Skin epidermis (tissue), 12 donors: Measurements from ENCODE around the gene RIN3.

ENCODE experiments used
- H3K27ac ChIP-seq, 21 experiments: fragments of 200-600 bp; sonication (generic) in 11 of 21; one replicate each; pipeline ENCODE4 v1.5.0; 2020; ENCODE audit warnings: mild to moderate bottlenecking in 3 of 21, inconsistent platforms in 2 of 21, moderate library complexity in 2 of 21
- H3K4me3 ChIP-seq, 7 experiments: fragments of 200-600 bp; sonication (generic) in 2 of 7; one replicate each; pipeline ENCODE4 v1.5.0; 2020; ENCODE audit warnings: inconsistent platforms in 2 of 7, mild to moderate bottlenecking in 2 of 7, moderate library complexity in 1 of 7

The RIN3 gene

DNA sequence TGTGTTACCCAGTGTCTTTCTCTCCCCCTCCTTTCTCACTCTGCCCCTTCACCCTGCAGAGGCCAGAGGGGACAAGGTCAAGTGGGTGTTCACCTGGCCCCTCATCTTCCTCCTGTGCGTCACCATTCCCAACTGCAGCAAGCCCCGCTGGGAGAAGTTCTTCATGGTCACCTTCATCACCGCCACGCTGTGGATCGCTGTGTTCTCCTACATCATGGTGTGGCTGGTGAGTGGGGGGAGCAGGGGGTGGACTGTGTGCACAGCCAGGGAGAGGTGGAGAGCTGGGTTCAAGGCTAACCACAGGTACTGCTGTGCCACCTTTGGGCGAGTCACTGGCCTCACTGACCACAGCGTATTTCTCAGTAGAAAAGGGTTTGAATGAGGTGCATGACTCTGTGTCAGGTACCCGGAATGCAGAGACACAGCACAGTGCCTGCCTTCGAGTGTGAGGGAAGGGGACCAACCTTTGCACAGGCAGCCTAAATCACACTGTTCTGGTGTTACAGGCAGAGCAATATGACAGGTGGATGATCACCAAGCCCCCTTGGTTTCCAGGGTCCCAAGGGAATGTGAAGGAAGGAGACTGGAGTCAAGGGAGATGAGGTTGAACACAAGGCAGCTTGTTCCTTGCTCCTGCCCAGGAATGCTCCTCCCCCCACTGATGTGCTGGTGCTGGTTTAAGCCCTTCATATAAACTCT lies 30.8 kb upstream of the RIN3 start:
- Histone ChIP-seq H3K4me3 (no peak overlapping the region), H3K27ac (no peak overlapping the region)

DNA sequence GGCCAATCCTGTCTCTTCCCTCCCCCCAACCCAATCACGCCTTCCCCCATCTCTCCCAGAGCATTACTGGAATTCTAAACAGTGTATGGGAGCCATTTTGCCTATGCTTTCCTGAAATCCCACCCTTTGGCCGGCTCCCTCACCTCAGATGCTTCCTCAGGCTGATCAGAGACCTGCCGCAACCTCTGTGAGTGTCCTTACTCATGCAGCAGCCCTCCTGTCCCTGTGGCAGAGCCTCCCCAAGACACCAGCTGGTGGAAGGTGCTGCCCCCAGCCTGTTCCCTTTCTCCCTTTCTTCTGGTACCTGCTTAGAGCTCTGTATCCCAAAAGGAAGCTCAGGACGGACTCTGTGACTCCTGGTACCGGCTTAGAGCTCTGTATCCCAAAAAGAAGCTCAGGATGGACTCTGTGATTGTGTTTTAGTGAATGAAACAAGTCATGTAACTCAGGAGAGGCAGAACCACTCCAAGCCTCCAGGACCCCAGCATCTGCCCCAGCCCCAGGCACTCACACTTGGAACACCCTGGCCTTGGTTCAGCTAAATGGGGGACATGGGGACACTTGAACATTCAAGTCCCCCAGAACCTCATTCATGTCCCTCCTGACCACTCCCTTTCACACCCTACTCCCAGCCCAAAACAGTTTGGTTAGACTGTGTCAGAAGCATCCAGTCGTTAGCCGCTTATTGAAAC lies 29.3 kb upstream of the RIN3 start:
- H3K27ac ChIP-seq: no peak overlapping the region

DNA sequence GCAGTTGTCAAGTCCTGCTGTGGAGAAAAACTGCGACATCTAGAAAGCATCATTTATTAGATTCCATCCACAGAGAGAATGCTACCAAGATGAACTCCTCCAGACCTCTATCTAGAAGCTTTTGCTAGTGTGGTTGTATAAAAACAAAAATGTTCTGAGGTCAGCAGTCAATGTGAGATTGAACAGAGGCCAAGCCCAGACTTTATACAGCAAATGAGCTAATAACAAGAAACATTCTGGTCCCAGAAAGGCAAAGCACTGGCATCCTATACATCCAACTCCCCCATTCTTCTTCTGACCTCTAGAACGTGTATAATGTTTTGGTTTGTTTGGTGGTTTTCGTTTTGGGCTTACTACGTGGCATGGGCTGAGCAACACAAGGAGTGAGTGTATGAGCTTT lies 26.7 kb upstream of the RIN3 start:
- H3K27ac ChIP-seq: no peak overlapping the region
- H3K4me3 ChIP-seq: no peak overlapping the region

More for the DNA sequence above, 29.3 kb upstream of the RIN3 start:
- H3K4me3 ChIP-seq: no peak overlapping the region

DNA sequence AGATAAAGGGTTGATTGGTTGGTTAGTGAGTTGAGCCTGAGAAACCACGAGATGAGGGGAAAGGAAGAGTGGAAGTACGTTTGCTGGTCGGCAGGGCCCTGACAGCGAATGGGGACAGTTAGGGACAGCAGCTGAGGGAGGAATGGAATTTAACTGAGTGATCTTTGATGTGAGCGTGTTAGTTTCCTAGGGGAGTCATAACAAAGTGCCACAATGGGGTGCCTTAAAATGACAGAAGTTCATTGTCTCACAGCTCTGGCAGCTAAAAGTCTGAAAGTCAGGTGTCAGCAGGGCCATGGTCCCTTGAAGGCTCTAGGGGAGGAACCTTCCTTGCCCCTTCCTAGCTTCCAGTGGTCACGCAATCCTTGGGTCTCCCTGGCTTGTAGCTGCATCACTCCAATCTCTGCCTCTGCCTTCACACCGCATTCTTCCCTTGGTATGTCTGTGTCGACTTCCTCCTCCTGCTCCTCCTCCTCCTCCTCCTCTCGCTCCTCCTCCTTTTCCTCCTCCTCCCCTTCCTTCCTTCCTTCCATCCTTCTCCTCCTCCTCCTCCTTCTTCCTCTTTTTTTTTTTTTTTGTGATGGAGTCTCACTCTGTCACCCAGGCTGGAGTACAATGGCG lies 26.0 kb upstream of the RIN3 start:
- Histone ChIP-seq H3K27ac (no peak overlapping the region), H3K4me3 (no peak overlapping the region)

DNA sequence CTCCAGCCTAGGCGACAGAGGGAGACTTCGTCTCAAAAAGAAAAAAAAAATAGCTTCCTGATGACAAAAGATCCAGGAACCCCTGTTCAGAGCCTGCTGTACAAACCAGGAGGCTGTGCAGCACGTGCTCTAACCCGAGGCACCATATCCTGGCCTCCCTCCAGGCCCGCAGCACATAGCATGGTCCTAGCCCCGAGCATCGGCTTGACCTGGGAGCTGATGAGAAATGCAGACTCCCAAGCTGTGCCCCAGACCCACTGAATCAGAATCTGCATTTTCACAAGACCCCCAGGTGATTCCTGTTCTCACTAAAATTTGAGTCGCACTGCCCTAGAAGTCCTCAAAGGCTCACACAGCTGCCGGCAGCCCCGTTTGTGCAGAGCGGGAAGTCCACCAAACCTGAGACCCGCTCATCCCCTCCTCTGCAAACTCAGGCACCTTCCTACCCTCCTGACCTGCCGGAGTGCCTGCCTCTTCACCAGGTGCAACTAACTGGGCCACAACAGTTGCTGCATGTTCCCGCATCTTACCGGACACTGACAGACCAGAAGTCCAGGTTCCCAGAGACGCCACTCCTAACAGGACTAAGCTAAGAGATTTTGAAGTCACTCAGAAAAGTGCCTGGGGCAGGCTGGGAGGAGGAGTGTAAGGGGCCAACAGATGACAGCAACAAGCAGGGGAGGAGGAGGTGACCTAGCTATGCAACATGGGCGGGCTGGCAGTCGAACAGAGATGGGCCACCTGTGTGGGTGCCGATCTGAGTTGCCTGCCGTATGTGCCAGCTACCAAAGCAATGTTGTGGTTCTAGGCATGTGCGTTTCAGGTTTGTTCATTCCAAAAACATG lies 24.0 kb upstream of the RIN3 start:
- H3K27ac ChIP-seq: no peak overlapping the region
- H3K4me3 ChIP-seq: no peak overlapping the region

DNA sequence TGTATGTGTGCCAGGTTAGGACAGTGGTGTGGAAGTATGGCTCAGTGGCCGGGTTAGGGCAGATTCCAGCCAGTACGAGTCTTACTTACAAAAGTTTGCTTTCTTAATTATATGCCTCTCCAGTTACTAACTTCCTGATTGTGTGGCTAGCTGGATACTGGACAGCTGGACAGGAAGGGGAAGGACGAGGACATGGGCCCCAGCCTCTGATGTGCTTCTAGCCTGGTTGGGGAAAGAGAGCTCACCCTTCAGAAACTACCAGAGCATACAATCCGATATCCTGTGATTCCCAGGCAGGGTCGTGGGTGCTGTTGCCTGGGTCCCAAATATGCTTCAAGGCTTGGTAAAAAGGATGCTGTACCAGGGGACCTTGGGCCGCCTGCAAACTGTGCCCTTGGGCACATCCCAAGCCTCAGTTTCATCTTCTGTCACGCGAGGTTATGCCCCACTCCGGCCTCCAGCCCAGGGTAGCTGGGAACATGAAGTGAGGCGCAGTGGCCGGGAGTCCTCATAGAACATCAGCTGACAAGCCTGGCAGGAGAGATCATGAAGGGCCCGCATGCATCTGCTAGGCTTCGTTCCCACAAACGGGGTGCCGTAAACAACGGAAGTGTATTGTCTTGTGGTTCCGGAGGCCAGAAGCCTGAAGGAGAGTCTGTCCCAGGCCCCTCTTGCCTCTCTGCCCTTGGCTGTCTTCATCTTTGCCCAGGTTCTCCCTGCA lies 23.2 kb upstream of the RIN3 start:
- H3K4me3 ChIP-seq: no peak overlapping the region
- no peak overlapping the region for H3K27ac ChIP-seq

DNA sequence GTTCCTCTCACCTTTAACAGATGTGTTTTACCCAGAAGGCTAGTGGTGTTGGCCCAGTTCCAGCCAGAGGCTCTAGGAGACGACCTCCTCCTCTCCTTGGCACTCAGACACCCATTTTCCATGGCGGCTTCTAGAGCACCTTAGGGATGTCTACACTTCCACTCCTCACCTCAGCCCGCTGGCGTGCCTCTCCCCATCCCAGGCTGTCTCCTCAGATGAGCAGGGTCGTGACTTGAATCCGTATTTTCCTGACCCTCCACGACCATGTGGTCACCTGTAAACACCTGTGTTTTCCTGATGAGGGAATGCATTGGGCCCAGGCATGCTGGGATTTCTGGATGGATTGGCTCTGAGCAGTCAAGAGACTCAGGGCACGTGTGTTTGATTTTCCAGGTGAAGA lies 21.8 kb upstream of the RIN3 start:
- H3K27ac ChIP-seq: no peak overlapping the region

DNA sequence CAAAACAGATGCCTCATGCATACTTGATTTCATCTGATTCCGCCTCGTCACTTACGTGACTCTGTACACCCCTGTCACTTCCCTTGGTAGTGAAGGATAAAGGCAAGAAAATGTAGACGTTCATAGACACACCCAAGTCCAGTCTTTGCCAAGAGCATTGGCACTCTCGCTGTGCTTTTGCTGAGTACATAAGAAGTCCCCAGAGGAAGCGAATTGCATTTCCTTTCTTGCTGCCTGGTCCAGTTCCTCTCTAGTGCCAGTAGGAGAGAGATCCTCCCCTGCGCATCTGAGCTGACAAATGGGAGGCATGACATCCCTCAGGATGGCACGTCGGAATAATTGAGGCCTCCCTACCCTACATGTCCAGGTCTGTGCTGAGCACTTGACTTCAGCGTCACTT lies 21.3 kb upstream of the RIN3 start:
- no peak overlapping the region for H3K27ac ChIP-seq
- H3K4me3 ChIP-seq: no peak overlapping the region

More for the DNA sequence above, 21.8 kb upstream of the RIN3 start:
- H3K4me3 ChIP-seq: no peak overlapping the region

DNA sequence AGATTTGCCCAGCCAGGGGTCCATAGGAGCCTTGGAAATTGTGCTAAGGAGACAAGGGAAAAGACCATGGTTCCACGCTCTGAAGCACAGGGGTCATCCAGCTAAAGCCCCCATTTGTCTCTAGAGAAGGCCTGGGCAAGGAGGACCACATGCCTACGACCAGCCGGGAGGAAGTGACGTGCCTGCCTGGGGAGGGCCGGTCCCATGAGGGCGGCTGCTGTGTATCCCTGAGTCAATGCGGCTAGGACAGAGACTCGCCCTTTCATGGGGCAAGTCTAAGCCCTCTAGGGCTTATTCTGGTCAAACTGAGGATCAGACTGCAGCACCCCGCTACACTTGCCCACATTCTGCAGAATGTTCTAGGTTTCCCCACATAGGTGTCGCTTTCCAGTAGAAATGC lies 20.6 kb upstream of the RIN3 start:
- Histone ChIP-seq H3K4me3 (no peak overlapping the region), H3K27ac (no peak overlapping the region)

DNA sequence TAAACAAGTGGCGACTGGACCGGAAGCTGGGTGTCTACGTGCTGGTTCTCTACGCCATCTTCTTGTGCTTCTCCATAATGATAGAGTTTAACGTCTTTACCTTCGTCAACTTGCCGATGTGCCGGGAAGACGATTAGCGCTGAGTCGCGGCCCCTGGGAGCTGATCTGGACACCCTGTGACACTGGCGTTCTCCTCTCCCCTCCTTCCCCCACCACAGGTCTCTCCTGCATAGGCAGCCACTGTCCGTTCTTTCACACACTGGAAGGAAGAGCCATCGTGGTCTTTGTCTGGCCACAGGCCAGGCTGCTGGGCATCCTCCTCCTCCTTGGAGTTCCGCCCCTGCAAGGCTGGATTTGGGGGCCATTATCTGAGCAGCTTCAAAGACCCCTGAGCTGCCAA lies 20.1 kb upstream of the RIN3 start:
- Histone ChIP-seq H3K27ac (no peak overlapping the region), H3K4me3 (no peak overlapping the region)

DNA sequence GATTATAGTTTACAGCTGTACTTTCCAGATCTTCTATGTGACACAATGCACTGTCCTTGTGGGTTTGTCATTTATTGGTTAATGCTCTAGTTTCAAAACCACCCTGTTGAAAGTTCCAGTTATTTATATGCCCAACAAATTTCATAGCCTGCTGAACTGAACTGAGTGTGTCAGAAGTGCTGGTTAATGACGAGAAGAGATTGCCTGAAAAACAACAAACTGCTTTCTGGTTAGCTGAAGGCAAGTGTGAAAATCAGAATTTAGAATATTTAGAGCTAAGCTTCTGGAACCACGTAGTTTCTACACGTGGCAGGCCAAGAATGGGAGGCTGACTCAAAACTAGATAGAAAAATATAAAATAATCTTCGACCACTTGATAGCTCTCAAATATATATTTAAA lies 19.1 kb upstream of the RIN3 start:
- H3K4me3 ChIP-seq: no peak overlapping the region
- H3K27ac ChIP-seq: no peak overlapping the region

DNA sequence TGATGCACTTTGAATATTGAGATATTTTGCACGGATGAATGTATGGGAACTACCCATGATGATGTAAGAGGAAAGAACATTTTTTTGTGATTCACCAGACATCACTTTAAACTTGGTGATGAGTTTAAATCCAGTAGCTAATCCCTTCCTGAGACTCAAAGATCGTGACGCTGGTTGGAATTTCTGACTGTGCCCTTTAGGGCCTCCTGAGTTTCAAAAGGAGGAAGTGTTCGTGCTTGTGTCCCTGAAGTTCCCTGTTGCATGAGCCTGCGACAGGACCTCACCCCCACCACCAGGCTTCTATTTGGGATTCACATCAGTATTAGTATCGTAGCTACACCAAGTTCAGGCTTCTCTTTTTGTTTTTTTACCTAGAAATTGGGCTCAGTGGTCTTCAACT lies 18.6 kb upstream of the RIN3 start:
- Histone ChIP-seq H3K27ac (no peak overlapping the region), H3K4me3 (no peak overlapping the region)

DNA sequence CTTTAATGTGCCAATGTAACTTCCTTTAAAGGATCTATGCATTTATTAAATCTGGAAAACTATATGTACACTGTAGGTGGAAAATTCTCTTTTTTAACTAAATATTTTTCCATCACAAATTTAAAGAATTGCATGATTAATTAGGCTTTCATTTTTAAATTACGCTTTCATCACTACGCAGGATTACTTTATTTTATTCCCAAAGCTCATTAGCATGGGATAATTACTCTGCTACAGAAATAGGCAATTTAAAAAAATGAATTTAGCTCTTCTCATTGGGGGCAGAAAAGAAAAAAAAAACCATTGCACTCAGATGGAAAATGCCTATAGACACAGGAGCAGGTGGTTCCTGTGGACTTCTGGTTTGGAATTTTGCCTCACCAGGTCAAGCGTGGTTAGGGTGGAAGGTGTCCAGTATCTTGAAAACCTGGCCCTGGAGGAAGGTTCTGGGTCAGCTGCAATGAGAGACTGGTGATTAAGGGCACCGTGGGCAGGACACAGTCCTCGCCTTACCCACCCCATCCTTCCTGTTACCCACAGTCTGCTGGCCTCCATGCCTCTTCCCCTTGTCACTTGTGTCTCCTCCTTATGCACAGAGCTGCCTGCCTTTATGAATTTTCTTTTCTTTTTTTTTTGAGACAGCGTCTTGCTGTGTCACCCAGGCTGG lies 17.3 kb upstream of the RIN3 start:
- H3K4me3 ChIP-seq: no peak overlapping the region
- H3K27ac ChIP-seq: no peak overlapping the region

DNA sequence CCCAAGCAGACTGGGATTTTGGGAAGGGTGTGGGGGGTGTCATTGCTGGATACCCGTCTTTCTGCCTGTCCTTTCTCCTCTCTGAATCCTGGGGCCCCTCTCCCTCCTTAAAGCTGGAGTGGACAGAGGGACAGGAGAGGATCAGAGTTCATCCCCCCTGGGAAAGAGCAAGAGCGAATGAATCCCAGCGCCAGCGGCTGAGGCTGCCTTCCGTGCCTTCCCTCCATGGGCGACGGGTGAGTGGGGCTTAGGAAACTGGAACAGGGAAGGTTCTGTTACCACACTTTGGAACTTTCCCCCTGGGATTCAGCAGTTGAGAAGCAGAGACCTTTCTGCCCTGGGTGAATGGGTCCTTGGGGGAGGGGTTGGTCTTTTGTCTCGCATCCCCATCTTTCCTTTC lies 16.2 kb upstream of the RIN3 start:
- Histone ChIP-seq H3K27ac (no peak overlapping the region), H3K4me3 (no peak overlapping the region)

DNA sequence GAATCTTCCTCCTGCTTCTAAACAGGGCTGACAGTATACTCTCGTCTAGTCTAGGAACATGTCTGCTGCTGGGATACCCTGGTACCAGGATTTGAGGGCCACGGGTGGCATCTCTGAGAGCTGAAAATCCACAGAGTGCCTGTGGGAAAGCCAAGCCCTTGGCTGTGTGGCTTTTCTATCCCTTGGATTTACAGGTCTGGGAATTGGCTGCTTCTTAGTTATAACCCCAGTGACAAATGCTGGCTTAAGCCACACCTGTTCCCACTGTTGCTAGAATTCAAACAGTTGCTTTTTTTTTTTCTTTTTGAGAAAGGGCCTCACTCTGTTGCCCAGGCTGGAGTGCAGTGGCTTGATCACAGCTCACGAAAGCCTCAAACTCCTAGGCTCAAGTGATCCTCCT lies 14.3 kb upstream of the RIN3 start:
- no peak overlapping the region for H3K4me3 ChIP-seq
- H3K27ac ChIP-seq: no peak overlapping the region

DNA sequence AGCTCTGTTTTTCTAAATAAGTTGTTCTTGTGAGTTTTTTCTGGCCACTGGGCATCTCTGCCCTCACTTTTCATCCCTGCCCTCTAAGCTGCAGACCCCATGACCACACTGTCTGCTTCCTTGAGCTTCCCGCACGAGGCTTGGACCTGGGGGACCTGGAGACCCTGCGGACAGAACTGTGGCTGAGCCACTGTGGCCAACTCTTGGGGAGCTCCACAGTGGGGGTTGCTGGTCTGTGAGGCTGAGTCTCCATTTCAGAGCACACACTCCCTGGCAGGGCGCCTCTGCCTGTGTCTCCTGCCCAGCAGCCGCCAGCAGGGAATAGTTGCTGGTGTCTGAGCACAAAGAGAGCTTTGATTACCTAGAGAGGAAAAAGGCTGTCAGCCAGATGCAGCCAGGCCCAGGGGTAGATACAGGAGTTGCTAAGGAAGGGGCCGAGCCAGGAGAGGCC lies 13.1 kb upstream of the RIN3 start:
- Histone ChIP-seq H3K27ac (peak overlapping the region in 1 of 21 experiments; percentile 6), H3K4me3 (no peak overlapping the region)

DNA sequence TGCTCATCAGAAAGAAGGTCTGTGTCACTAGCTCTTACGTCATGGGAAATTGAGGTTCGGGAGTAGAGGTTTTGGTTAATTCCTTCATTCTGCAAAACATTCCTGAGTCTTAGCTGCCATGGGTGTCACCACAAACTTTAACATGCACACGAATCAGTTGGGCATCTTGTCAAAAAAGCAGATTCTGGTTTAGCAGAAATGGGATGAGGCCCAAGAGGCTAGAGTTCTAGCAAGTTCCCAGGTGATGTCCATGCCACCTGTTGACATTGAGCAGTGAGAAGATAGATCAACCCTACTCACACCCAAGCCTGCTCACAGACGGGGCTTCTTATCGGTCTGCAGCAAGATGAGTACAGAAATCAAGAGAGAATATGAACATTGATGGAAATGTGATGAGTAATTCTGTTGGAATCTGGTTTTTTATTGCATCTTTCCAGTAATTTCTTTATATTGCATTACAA lies 11.7 kb upstream of the RIN3 start:
- H3K4me3 ChIP-seq: no peak overlapping the region
- H3K27ac ChIP-seq: no peak overlapping the region

DNA sequence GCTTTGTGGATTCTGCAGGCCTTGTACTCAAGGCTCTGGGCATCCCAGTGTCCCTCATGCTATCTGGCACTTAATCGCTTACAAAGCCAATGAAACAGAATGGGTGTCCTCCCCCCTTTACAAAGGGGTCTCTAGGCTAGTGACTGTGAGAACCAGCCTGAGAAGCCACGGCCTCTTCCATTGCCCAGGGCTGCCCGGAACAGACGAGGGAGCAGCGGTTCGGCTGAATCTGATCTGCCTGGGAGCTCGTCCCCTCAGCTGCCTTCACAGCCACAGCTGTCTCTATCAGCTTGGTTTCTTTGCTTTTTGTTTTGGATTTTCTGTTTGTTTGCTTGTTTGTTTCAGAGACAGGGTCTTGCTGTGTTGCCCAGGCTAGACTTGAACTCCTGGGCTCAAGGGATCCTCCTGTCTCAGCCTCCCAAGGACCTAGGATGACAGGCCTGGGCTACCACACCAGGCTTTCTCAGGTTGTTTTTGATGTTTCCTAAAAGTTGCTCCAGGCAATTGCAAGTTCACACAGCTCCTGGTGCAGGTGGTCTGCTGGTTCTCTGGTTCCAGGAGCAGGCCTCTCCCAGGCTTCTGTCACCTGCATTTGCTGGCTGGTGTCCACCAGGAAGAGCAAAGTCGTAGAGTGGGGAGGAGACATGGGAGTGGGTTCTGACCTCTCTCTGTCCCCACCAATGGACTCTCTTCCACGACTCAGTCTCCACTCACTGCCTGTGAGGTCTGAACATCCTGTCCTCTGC lies 10.9 kb upstream of the RIN3 start:
- Histone ChIP-seq H3K27ac (no peak overlapping the region), H3K4me3 (no peak overlapping the region)
